ENCODE results near the gene PRSS38.
A peak's percentile ranks its signal among the peaks of the same experiment; 100 is the strongest.

The PRSS38 gene

DNA sequence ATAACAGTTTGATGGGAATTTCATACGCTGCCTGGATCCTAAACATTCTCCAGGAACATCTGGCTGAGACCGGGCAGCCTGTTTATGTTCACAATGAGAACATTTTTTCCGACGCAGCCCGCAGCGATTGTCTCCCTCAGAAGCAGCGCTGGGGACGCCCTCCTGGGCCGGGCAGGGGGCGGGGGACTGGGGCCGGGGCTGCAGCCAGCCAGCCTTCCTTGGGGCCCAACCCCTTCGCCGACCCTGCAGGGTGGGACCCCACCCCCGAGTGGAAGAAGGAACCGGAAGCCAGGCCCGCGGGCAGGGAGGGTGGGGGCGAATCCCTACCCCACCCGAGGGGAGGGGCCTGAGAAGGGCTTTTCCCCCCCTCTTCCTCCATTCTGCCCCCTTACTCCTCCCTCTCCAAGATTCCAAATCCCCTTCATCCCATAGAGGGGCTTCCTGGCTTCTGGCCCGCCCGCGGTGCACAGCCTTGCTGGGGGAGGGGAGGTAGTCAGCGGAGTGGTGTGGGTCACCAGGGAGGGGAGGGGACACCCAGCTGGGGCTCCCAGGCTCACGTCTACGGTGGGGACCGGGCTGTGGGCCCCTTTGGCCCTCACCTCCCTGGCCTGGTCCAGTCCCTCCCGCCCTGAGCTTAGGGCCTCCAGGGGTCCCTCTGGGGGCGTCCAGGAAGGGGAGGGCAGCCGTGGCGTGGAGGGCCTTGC is 71.7 kb downstream of the PRSS38 start:
- DNase-seq = peak; percentile 28

- DNase-seq = no peak
Measured at GRCh38 chr1:227887697-227888403, 72.4 kb downstream of the PRSS38 start.

DNA sequence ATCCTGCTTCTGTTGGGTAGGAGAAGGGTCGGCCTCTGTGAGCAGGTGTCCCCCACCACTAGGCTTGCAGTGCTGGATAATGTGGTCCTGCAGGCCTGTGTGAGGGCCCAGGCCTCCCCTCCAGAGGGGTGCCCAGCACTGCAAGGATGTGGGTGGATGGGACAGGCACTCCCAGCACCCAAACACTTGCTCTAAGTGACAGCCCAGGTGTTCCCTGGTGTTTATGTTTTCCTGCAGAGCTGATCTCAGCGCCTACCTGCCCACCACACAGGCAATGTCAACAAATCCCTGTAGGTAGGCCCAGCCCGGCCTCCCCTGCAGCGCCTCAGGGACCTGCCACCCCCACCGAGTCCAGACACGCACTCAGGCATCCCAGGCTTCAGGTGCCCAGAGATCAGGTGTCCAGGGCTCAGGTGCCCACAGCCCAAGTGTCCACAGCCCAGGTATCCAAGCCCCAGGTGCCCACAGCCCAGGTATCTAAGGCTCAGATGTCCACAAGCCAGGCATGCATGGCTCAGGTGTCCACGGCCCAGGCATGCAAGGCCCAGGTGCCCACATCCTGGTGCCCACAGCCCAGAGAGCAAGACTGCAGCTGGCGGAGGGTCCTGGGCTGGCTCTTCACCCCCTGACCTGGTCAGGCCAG is 73.0 kb downstream of the PRSS38 start:
- no peak for DNase-seq

GRCh38 chr1:227889047-227889862 is 73.8 kb downstream of the PRSS38 start:
- no peak for DNase-seq

GRCh38 chr1:227889863-227890405 is 74.5 kb downstream of the PRSS38 start:
- DNase-seq = no peak

- DNase-seq = no peak
Measured at GRCh38 chr1:227890451-227891222, 75.2 kb downstream of the PRSS38 start.

- no peak for DNase-seq
Measured at GRCh38 chr1:227891223-227891954, 75.9 kb downstream of the PRSS38 start.

DNA sequence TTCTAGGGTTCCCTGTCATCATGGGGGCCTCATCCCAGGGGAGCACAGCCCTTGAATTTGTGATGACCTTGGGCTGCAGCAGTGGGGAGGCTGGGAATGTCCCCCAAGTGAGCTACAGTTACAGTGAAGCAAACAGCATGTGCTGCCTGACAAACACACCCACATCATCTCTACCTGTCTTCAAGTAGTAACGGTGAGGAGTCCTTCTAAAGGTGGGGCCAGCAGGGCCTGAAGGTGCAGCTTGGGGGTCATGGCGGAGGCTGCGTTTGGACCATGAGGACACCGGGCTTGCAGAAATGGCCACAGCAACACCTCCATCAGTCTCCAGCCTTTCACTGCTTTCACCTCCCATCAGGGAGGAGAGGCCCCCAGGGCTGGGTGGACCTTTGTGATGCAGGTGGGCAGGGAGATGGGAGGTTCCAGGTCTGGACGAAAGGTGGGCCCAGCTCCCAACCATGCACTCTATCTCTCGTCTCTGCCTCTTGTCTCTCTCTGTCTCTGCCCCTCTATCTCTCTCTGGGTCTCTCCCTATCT is 76.5 kb downstream of the PRSS38 start:
- DNase-seq = no peak

- DNase-seq = no peak
Measured at GRCh38 chr1:227892489-227893299, 77.2 kb downstream of the PRSS38 start.

DNA sequence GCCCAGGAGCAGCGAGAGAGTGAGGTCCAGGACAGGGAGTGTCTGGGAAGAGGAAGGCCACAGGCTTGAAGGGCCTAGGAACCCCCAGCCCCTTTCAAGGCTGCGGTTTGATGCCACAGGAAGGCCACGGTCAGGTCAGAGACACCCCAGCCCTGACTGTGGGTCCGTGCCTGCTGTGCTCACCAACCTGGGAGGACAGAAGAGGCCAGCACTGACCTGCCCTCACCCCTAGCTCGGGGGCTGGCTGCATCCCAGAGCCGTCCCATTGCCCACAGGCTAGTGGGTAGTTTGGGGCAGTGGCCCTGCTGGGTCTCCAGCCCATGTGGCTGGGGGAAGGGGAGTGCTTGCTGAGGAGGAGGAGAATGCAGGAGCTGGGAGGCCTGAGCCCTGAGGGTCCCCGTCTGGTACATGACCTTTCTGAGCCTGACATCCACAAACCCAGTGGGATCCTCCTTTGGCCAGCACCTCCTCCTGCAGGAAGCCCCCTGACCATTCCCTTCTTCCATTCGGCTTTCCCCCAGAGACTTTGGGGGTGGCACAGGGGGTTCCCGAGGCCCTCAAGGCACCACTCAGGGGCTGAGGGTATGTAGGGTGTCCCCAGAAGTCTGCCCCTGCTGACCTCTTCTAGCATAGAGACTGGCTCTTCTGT is 77.9 kb downstream of the PRSS38 start:
- no peak for DNase-seq

- no peak for DNase-seq
Measured at GRCh38 chr1:227893949-227894721, 78.7 kb downstream of the PRSS38 start.

GRCh38 chr1:227894831-227895451 is 79.5 kb downstream of the PRSS38 start:
- no peak for DNase-seq
